Mucosa of rectum (tissue), 2 donors: Measurements from ENCODE around the gene TAAR6.
"Not testable (repeated sequence)": the region's sequence is repeated elsewhere in the genome, so short reads cannot be mapped to it uniquely, and the experiment has no call there.

Source experiments
- H3K27ac ChIP-seq, 2 donors: one replicate each; pipeline ENCODE4 v1.7.0; 2013; ENCODE audit warnings: inconsistent platforms in 2 of 2, low read depth in 2 of 2, low read length in 2 of 2
- H3K27me3 ChIP-seq, 2 donors: one replicate each; pipeline ENCODE4 v1.7.0; 2013; ENCODE audit warnings: low read length in 2 of 2; ENCODE audit not compliant: control insufficient read depth in 2 of 2, insufficient read depth in 2 of 2
- H3K36me3 ChIP-seq, 2 donors: one replicate each; pipeline ENCODE4 v1.7.0; 2013; ENCODE audit warnings: low read length in 2 of 2; ENCODE audit not compliant: control insufficient read depth in 2 of 2, insufficient read depth in 2 of 2
- H3K4me1 ChIP-seq, 2 donors: one replicate each; pipeline ENCODE4 v1.7.0; 2013; ENCODE audit warnings: low read length in 2 of 2, mild to moderate bottlenecking in 1 of 2; ENCODE audit not compliant: control insufficient read depth in 2 of 2, insufficient read depth in 2 of 2
- H3K4me3 ChIP-seq, 2 donors: one replicate each; pipeline ENCODE4 v1.7.0; 2013; ENCODE audit warnings: low read length in 2 of 2
- H3K9ac ChIP-seq, 2 donors: one replicate each; pipeline ENCODE4 v1.7.0; 2013; ENCODE audit warnings: low read length in 2 of 2, low read depth in 1 of 2, mild to moderate bottlenecking in 1 of 2
- H3K9me3 ChIP-seq, 2 donors: one replicate each; pipeline ENCODE4 v1.7.0; 2013; ENCODE audit warnings: low read length in 2 of 2; ENCODE audit not compliant: control insufficient read depth in 2 of 2
- donor health status: healthy.
- donor health status: Normal muscosa, but diverticular disease.

The TAAR6 gene

GRCh38 chr6:132544826-132545225, 25.3 kb upstream of the TAAR6 start:
- Histone ChIP-seq H3K4me1 (no peaks in the 10 kb centered on the region), H3K4me3 (no peak overlapping the region), H3K27me3 (peaks cover 2 to 3% of the 10 kb centered on the region in 2 donors), H3K9me3 (no peaks in the 10 kb centered on the region), H3K36me3 (no peaks in the 10 kb centered on the region), H3K9ac (no peak overlapping the region), H3K27ac (no peak overlapping the region)

- Histone ChIP-seq H3K27ac (no peak overlapping the region), H3K9ac (no peak overlapping the region), H3K36me3 (no peaks in the 10 kb centered on the region), H3K27me3 (peaks cover 0 to 4% of the 10 kb centered on the region in 2 donors), H3K4me3 (no peak overlapping the region), H3K9me3 (no peaks in the 10 kb centered on the region), H3K4me1 (no peaks in the 10 kb centered on the region)
Observed at GRCh38 chr6:132548746-132549463, 21.2 kb upstream of the TAAR6 start.

- Histone ChIP-seq H3K27ac (no peak overlapping the region), H3K27me3 (peaks cover 0 to 4% of the 10 kb centered on the region in 2 donors), H3K36me3 (no peaks in the 10 kb centered on the region), H3K9me3 (no peaks in the 10 kb centered on the region), H3K4me1 (no peaks in the 10 kb centered on the region), H3K4me3 (no peak overlapping the region), H3K9ac (no peak overlapping the region)
Observed at GRCh38 chr6:132551214-132551613, 18.9 kb upstream of the TAAR6 start.

- H3K4me1 ChIP-seq: no peaks in the 10 kb centered on the region
Observed at GRCh38 chr6:132552372-132552771, 17.8 kb upstream of the TAAR6 start, which contains the start of gene TAAR8. TSS of gene TAAR8 (plus strand) at chr6:132552672. CDS start at chr6:132552693, 21 bp downstream.

GRCh38 chr6:132560087-132560486, 10.0 kb upstream of the TAAR6 start:
- H3K36me3 ChIP-seq, H3K4me1 ChIP-seq, H3K27ac ChIP-seq, H3K4me3 ChIP-seq, H3K9me3 ChIP-seq, H3K27me3 ChIP-seq, H3K9ac ChIP-seq: not testable (repeated sequence)

More at GRCh38 chr6:132552372-132552771, 17.8 kb upstream of the TAAR6 start, which contains the start of gene TAAR8:
- H3K27me3 ChIP-seq: peaks cover 0 to 4% of the 10 kb centered on the region in 2 donors
- no peak within 1 kb of the TSS for H3K9ac ChIP-seq
- H3K36me3 ChIP-seq: no peaks in the 10 kb centered on the region
- no peak within 1 kb of the TSS for H3K4me3 ChIP-seq
- no peaks in the 10 kb centered on the region for H3K9me3 ChIP-seq
- no peak within 1 kb of the TSS for H3K27ac ChIP-seq

GRCh38 chr6:132566404-132566803, 3.7 kb upstream of the TAAR6 start:
- no peaks in the 10 kb centered on the region for H3K4me1 ChIP-seq
- no peaks in the 10 kb centered on the region for H3K9me3 ChIP-seq
- H3K27ac ChIP-seq: no peak overlapping the region
- no peaks in the 10 kb centered on the region for H3K36me3 ChIP-seq
- H3K9ac ChIP-seq: no peak overlapping the region
- peaks cover 0 to 5% of the 10 kb centered on the region in 2 donors for H3K27me3 ChIP-seq
- H3K4me3 ChIP-seq: no peak overlapping the region

GRCh38 chr6:132567566-132567965, 2.6 kb upstream of the TAAR6 start:
- H3K9ac ChIP-seq: no peak overlapping the region
- H3K4me1 ChIP-seq: no peaks in the 10 kb centered on the region
- H3K4me3 ChIP-seq: no peak overlapping the region
- no peaks in the 10 kb centered on the region for H3K36me3 ChIP-seq
- no peaks in the 10 kb centered on the region for H3K9me3 ChIP-seq
- H3K27me3 ChIP-seq: peaks cover 0 to 5% of the 10 kb centered on the region in 2 donors
- H3K27ac ChIP-seq: no peak overlapping the region

- Histone ChIP-seq H3K27me3 (peaks cover 0 to 5% of the 10 kb centered on the region in 2 donors), H3K9me3 (no peaks in the 10 kb centered on the region), H3K4me3 (no peak overlapping the region), H3K27ac (no peak overlapping the region), H3K36me3 (no peaks in the 10 kb centered on the region), H3K4me1 (no peaks in the 10 kb centered on the region), H3K9ac (no peak overlapping the region)
Observed at GRCh38 chr6:132568611-132569010, 1.5 kb upstream of the TAAR6 start.

GRCh38 chr6:132569170-132569569, 952 bp upstream of the TAAR6 start:
- no peak overlapping the region for H3K4me3 ChIP-seq
- peaks cover 0 to 8% of the 10 kb centered on the region in 2 donors for H3K27me3 ChIP-seq
- no peaks in the 10 kb centered on the region for H3K36me3 ChIP-seq
- H3K9me3 ChIP-seq: no peaks in the 10 kb centered on the region
- no peak overlapping the region for H3K9ac ChIP-seq
- H3K27ac ChIP-seq: no peak overlapping the region
- H3K4me1 ChIP-seq: no peaks in the 10 kb centered on the region

GRCh38 chr6:132571774-132572173, 1.7 kb downstream of the TAAR6 start:
- Histone ChIP-seq H3K9me3 (no peaks in the 10 kb centered on the region), H3K4me1 (no peaks in the 10 kb centered on the region), H3K36me3 (no peaks in the 10 kb centered on the region), H3K27me3 (peaks cover 0 to 8% of the 10 kb centered on the region in 2 donors), H3K27ac (no peak overlapping the region), H3K4me3 (no peak overlapping the region), H3K9ac (no peak overlapping the region)
